Panc1 (cell line): ENCODE measurements around the gene OASL. TPM values are rescaled to one million over a fixed set of nuclear protein-coding genes. Genes with fewer than 3 reads are reported as not detected.

Experiments used
- ATAC-seq: fragments of 200-7000 bp; cut with Tn5 transposase; 2 replicates; pipeline ENCODE4 v1.9.1; 2020; ENCODE audit warnings: mild to moderate bottlenecking, moderate library complexity
- BruUV-seq: library from RNA; stranded (reverse); fragments of 400-500 nt; replicated peaks from 2 replicates; lab custom pipeline; 2021; lab: Mats Ljungman, UMichigan
- CTCF ChIA-PET: fragments of 300-600 bp; sonication (Branson Sonifier 250); formaldehyde crosslinking; loops from one replicate; lab custom pipeline; 2022; ENCODE audit warnings: antibody characterized with exemption; lab: Charles Lee
- POLR2A ChIA-PET: fragments of 300-600 bp; sonication (Branson Sonifier 250); formaldehyde crosslinking; loops from one replicate; lab custom pipeline; 2022; ENCODE audit warnings: antibody characterized with exemption; lab: Charles Lee
- DNase-seq: peaks from one replicate; pipeline ENCODE4 v3.0.0-alpha.2; 2010; ENCODE audit warnings: low read depth, low spot score
- H3K27ac ChIP-seq: 2 replicates; pipeline ENCODE4 v1.5.1; 2011; ENCODE audit warnings: mild to moderate bottlenecking, low read length, inconsistent platforms
- H3K27me3 ChIP-seq: fragments of 200-500 bp; sonication (Bioruptor generic); 2 replicates; pipeline ENCODE4 v1.6.0; 2014; ENCODE audit warnings: low read length, inconsistent platforms; ENCODE audit not compliant: control insufficient read depth, insufficient read depth
- H3K36me3 ChIP-seq: fragments of 200-500 bp; sonication (Bioruptor generic); 2 replicates; pipeline ENCODE4 v1.5.1; 2014; ENCODE audit warnings: inconsistent platforms, mild to moderate bottlenecking, low read length, moderate library complexity; ENCODE audit not compliant: control insufficient read depth, insufficient read depth
- H3K4me1 ChIP-seq: 2 replicates; pipeline ENCODE4 v1.5.1; 2011; ENCODE audit warnings: inconsistent platforms, mild to moderate bottlenecking, low read length, moderate library complexity; ENCODE audit not compliant: control insufficient read depth, insufficient read depth
- H3K4me3 ChIP-seq, 2 experiments: 2 replicates each; pipeline ENCODE4 v1.5.1; 2011 to 2012; ENCODE audit warnings: low read depth in 2 of 2, low read length in 2 of 2, mild to moderate bottlenecking in 2 of 2, inconsistent platforms in 1 of 2, moderate library complexity in 1 of 2
- H3K9me3 ChIP-seq: fragments of 200-500 bp; sonication (Bioruptor generic); 2 replicates; pipeline ENCODE4 v1.5.1; 2014; ENCODE audit warnings: low read depth, mild to moderate bottlenecking, inconsistent platforms, low read length, moderate library complexity; ENCODE audit not compliant: control insufficient read depth, insufficient read depth
- CTCF ChIP-seq: fragments of 450-650 bp; IDR thresholded peaks from 2 replicates; pipeline ENCODE4 v1.5.1; 2017; ENCODE audit warnings: mild to moderate bottlenecking
- POLR2AphosphoS5 ChIP-seq: IDR thresholded peaks from 2 replicates; pipeline ENCODE4 v1.6.1; 2012; ENCODE audit warnings: mild to moderate bottlenecking, low read depth, low read length, moderate library complexity
- REST ChIP-seq, 2 experiments: IDR thresholded peaks; 2 replicates each; pipeline ENCODE4 v1.6.1; 2011 to 2012; ENCODE audit warnings: low read depth in 2 of 2, control low read depth in 1 of 2, low read length in 1 of 2, mild to moderate bottlenecking in 1 of 2, moderate library complexity in 1 of 2; ENCODE audit not compliant: insufficient read depth in 1 of 2
- SIN3A ChIP-seq: IDR thresholded peaks from 2 replicates; pipeline ENCODE4 v1.6.1; 2012; ENCODE audit warnings: low read depth, mild to moderate bottlenecking, low read length, moderate library complexity, borderline replicate concordance; ENCODE audit not compliant: insufficient read depth
- TCF7L2 ChIP-seq: IDR thresholded peaks from 2 replicates; pipeline ENCODE4 v1.6.1; 2011; ENCODE audit warnings: mild to moderate bottlenecking, low read depth, low read length, inconsistent platforms
- in situ Hi-C: cut with HindIII; loops from 2 replicates; pipeline ENCODE4 v1.10.0; 2016; ENCODE audit warnings: low sequenced_read_pairs, low pct_unique_long_range_greater_than_20kb
- intact Hi-C: fragments of 100-400 bp; cut with micrococcal nuclease; formaldehyde crosslinking; loops from one replicate; pipeline ENCODE4 v1.10.0; 2022; ENCODE audit not compliant: unreplicated experiment
- total RNA-seq: library from RNA; stranded (reverse); gene quantifications from one replicate; pipeline ENCODE4 v1.2.1, GENCODE V29; 2021; ENCODE audit not compliant: unreplicated experiment

Gene OASL
- total RNA-seq, 1 experiment from 2014 or later, result 21.1 TPM

- ChIA-PET POLR2A (no interaction called here), CTCF (no interaction called here)
- peaks cover 5% of the 10 kb centered on the region; the same call in 1 of the 2 replicates for H3K36me3 ChIP-seq
- TF ChIP-seq SIN3A (no peak), CTCF (no peak), REST (IDR thresholded peaks at IDR 0.05; ENCODE audit: insufficient read depth in 1 of 2, low read depth in 2 of 2, low read length in 1 of 2) (no peak), POLR2AphosphoS5 (no peak), TCF7L2 (no peak)
- H3K27me3 ChIP-seq, result no peaks in the 10 kb centered on the region
- H3K4me3 ChIP-seq, result no peak overlapping the region
- no peak overlapping the region for H3K27ac ChIP-seq
- in situ Hi-C loops, result no loop called here
- DNase-seq, result no peak
- intact Hi-C loops, result no loop called here
- no peaks in the 10 kb centered on the region for H3K4me1 ChIP-seq
- H3K9me3 ChIP-seq, result no peaks in the 10 kb centered on the region
- no peak for ATAC-seq
- BruUV-seq, result no TSS peak
These were observed 27.2 kb downstream of the OASL start for GRCh38 chr12:121011820-121012219.

GRCh38 chr12:121010860-121011259 is 28.2 kb downstream of the OASL start:
- in situ Hi-C loops (no loop called here), intact Hi-C loops (no loop called here)
- CTCF ChIA-PET, result no interaction called here
- no peaks in the 10 kb centered on the region for H3K9me3 ChIP-seq
- ATAC-seq (no peak), DNase-seq (no peak)
- POLR2A ChIA-PET, result interaction anchor here (0.7 kb wide), 1 partner anchor 203 kb away, joined by 3 read pairs; no protein-coding TSS in a partner anchor
- no peak overlapping the region for H3K4me3 ChIP-seq
- H3K27me3 ChIP-seq, result no peaks in the 10 kb centered on the region
- TF ChIP-seq POLR2AphosphoS5, result no peak
- TF ChIP-seq SIN3A, result no peak
- TF ChIP-seq REST (IDR thresholded peaks at IDR 0.05; ENCODE audit: insufficient read depth in 1 of 2, low read depth in 2 of 2, low read length in 1 of 2), result no peak
- no peak for TF ChIP-seq CTCF
- TF ChIP-seq TCF7L2, result no peak
- no peak overlapping the region for H3K27ac ChIP-seq
- BruUV-seq, result no TSS peak
- H3K4me1 ChIP-seq, result no peaks in the 10 kb centered on the region
- peaks cover 2% of the 10 kb centered on the region; the same call in 1 of the 2 replicates for H3K36me3 ChIP-seq
